ENCODE measurements around the gene PRSS3. TPM values are rescaled to one million over a fixed set of nuclear protein-coding genes. Genes with fewer than 3 reads are reported as not detected.
"Not testable (repeated sequence)": the region's sequence is repeated elsewhere in the genome, so short reads cannot be mapped to it uniquely, and the experiment has no call there.

The PRSS3 gene
- total and polyA plus RNA-seq, 8 donors, result 1.8 to 91.2 (median 13.2) TPM; not detected in 1

- no peak for DNase-seq
- peaks cover 0 to 7% (median 2%) of the 10 kb centered on the region in 4 donors for H3K4me1 ChIP-seq
- TF ChIP-seq EP300 (IDR thresholded peaks at IDR 0.05) (no peak), POLR2A (IDR thresholded peaks at IDR 0.05) (no peak), CTCF (IDR thresholded peaks at IDR 0.05) (no peak), POLR2AphosphoS5 (IDR thresholded peaks at IDR 0.05) (no peak)
- no peak overlapping the region for H3K27ac ChIP-seq
- no peaks in the 10 kb centered on the region for H3K36me3 ChIP-seq
- H3K4me3 ChIP-seq, result no peak overlapping the region
- intact Hi-C loops (cut with DNase I; ENCODE audit: low total_unique reads), result no loop called here
- 29 to 36% (median 32%) methylated on average over 2 of the region's 2 CpGs for WGBS, 5 donors
- H3K27me3 ChIP-seq, result peaks cover 0 to 4% (median 0%) of the 10 kb centered on the region in 3 donors
- no peaks in the 10 kb centered on the region for H3K9me3 ChIP-seq
These were observed 4.2 kb upstream of the PRSS3 start for GRCh38 chr9:33791117-33791516.

GRCh38 chr9:33793496-33793895, 1.9 kb upstream of the PRSS3 start:
- H3K4me3 ChIP-seq; H3K4me1 ChIP-seq; DNase-seq; H3K27ac ChIP-seq; H3K36me3 ChIP-seq; H3K27me3 ChIP-seq; intact Hi-C loops (cut with DNase I; ENCODE audit: low total_unique reads); H3K9me3 ChIP-seq: not testable (repeated sequence)
- 78 to 96% (median 92%) methylated on average over 1 of the region's 1 CpG for WGBS, 5 donors

- Histone ChIP-seq H3K9me3 (peaks cover 0 to 9% (median 0%) of the 10 kb centered on the region in 4 donors), H3K4me1 (peaks cover 0 to 7% (median 0%) of the 10 kb centered on the region in 4 donors), H3K4me3 (no peak overlapping the region), H3K27me3 (peaks cover 0 to 9% (median 0%) of the 10 kb centered on the region in 3 donors), H3K36me3 (no peaks in the 10 kb centered on the region), H3K27ac (no peak overlapping the region)
- TF ChIP-seq CTCF (IDR thresholded peaks at IDR 0.05) (no peak), POLR2AphosphoS5 (IDR thresholded peaks at IDR 0.05) (no peak), EP300 (IDR thresholded peaks at IDR 0.05) (no peak)
- 74 to 96% (median 83%) methylated on average over 2 of the region's 2 CpGs for WGBS, 5 donors
- intact Hi-C loops (cut with DNase I; ENCODE audit: low total_unique reads), result no loop called here
- DNase-seq, result no peak
These were observed 801 bp upstream of the PRSS3 start for GRCh38 chr9:33794560-33794959.

- peaks cover 0 to 9% (median 0%) of the 10 kb centered on the region in 4 donors for H3K9me3 ChIP-seq
- no peak for TF ChIP-seq POLR2A (IDR thresholded peaks at IDR 0.05)
- no peak for TF ChIP-seq CTCF (IDR thresholded peaks at IDR 0.05)
- TF ChIP-seq POLR2AphosphoS5 (IDR thresholded peaks at IDR 0.05), result no peak
- no peak for TF ChIP-seq EP300 (IDR thresholded peaks at IDR 0.05)
- peaks cover 0 to 9% (median 0%) of the 10 kb centered on the region in 3 donors for H3K27me3 ChIP-seq
- H3K36me3 ChIP-seq, result no peaks in the 10 kb centered on the region
- intact Hi-C loops (cut with DNase I; ENCODE audit: low total_unique reads), result no loop called here
- peaks cover 0 to 7% (median 0%) of the 10 kb centered on the region in 4 donors for H3K4me1 ChIP-seq
- no peak overlapping the region for H3K4me3 ChIP-seq
- DNase-seq, result no peak
- WGBS, 5 donors, result 27 to 49% (median 41%) methylated on average over 4 of the region's 4 CpGs
- peak overlapping the region in 1 of 5 donors; percentile 7 for H3K27ac ChIP-seq
These were observed 458 bp downstream of the PRSS3 start for GRCh38 chr9:33795819-33796218.

- 71 to 85% (median 73%) methylated on average over 5 of the region's 5 CpGs for WGBS, 5 donors
These were observed 1.3 kb downstream of the PRSS3 start for GRCh38 chr9:33796679-33797078.

More at GRCh38 chr9:33796679-33797078, 1.3 kb downstream of the PRSS3 start:
- H3K9me3 ChIP-seq; H3K36me3 ChIP-seq; H3K4me3 ChIP-seq; intact Hi-C loops (cut with DNase I; ENCODE audit: low total_unique reads); H3K4me1 ChIP-seq; DNase-seq; H3K27ac ChIP-seq; H3K27me3 ChIP-seq: not testable (repeated sequence)

All from stomach (tissue), 9 donors.